ENCODE results near the gene ATP13A3.

ATP13A3 gene

DNA sequence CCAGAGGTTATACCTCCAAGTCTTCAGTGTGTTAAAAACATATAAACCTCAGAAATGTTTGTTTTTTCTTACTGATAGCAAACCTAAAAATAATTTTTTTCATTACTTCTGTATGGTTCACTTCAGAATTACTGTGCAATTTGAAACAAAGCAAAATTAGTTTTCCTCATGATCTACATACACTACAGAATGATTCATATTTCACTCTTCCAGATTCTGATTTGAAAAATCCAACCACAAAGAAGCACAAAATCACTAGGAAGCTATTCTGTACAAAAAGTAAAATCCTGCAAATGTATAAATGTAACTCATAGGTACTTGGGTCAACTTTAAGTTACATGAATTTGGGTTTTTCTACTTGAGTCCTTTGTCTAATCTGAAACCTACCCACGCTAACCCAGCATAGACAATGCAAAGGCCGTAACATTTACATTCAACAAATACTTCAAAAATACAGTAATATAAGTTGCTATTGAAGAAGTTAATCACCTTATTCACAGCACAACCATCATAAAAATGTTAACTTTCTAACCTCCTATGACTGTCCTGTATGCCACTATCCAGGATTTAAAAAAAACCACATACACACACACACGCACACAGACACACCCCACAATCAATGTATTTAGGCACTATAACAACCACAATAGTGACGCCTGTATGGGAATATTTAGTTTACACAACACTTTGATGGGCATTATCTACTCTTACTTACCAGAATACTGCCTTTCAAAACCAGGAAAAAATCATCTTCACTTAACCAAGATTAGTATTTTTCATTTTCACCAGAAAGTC lies 11.5 kb downstream of the ATP13A3 start:
- DNase-seq: no peak

DNA sequence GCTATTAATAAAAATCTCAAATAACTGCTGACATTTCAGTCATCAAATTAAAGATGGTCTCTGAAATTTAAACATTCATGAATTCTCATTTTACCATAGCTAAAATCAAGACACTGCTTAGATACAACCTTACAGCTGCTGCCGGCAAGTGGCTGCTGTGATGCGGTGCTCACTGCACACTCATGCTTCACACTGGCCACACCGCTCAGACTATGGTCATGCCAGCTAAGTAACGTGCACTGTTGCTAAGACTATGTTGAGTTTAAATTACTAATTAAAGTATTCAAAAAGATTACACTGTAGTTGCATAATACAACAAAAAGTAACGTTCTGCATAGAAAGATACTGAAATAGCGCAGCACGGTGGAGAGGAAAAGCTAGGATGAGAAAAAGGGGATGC lies 12.1 kb downstream of the ATP13A3 start:
- no peak for DNase-seq

GRCh38 chr3:194472290-194472920 lies 14.4 kb downstream of the ATP13A3 start:
- no peak for DNase-seq

DNA sequence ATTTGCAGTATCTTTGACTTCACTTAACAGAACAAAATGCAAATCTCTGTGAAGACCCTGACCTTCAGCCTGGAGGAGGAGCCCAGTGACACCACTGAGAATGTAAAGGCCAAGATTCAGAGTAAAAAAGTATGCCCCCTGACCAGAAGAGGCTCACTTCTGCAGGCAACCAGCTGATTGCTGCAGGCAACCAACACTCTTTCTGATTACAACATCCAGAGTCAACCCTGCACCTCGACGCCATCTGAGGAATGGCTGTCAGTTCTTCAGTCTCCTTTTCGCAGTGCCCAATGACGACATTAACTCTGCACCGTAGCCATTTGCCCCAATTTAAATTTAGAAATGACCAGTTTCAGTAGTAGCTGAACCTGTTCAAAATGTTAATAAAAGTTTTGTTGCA lies 14.9 kb downstream of the ATP13A3 start:
- no peak for DNase-seq

GRCh38 chr3:194470615-194471014 lies 16.2 kb downstream of the ATP13A3 start:
- DNase-seq: no peak

GRCh38 chr3:194469977-194470376 lies 16.8 kb downstream of the ATP13A3 start:
- DNase-seq: no peak

- no peak for DNase-seq
Measured at GRCh38 chr3:194468086-194468485, 18.7 kb downstream of the ATP13A3 start.

DNA sequence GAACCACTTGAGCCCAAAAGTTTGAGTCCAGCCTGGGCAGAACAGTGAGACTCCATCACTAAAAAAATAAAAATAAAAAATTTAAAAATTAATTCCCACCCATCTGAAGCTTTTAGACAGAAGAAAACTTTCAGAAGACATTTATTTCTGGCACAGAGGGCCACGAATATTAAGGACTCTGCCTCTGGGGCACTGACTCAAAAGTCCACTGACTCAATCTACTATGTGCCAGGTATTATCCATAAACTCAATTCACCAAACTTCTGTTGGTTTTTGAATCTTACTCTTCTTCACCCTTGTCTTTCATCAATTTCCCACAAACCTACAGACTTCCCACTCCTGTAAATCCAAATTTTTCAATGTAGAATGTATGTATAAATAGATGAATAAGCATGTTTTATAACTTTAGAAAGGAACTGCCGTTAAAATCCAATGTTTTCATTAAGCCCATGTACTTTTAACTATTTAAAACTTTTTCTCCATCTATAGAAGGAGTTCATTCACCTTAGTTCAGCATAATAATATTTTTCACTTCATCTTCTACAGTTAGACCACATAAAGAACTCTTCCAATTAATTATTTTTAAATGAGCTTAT lies 19.9 kb downstream of the ATP13A3 start:
- DNase-seq: no peak

DNA sequence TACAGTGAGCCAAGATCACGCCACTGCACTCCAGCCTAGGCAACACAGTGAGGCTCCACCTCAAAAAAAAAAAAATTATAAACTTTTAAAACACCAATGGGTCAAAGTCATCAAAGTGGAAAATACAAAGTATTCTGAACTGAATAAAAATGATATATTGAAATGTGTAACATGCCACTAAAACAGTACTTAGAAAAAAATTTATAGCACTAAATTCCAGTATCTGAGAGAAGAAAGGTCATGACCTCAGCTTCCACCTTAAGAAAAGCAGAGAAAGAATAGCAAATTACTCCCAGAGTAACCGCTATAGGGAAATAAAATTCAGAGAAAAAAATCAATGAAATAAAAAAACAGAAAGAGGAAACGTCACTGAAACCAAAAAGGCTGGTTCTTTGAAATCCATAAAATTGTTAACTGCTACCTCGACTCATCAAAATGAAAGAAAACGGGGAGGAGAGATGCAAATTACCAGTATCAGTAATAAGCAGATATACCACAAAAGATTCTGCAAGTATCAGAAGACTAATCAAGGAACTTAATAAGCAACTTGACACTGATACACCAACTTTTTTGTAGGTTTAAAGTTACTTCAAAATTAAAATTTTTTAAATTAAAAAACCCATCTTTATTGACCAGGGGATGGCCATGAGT lies 20.8 kb downstream of the ATP13A3 start:
- no peak for DNase-seq

- no peak for DNase-seq
Measured at GRCh38 chr3:194465246-194465645, 21.6 kb downstream of the ATP13A3 start.

DNA sequence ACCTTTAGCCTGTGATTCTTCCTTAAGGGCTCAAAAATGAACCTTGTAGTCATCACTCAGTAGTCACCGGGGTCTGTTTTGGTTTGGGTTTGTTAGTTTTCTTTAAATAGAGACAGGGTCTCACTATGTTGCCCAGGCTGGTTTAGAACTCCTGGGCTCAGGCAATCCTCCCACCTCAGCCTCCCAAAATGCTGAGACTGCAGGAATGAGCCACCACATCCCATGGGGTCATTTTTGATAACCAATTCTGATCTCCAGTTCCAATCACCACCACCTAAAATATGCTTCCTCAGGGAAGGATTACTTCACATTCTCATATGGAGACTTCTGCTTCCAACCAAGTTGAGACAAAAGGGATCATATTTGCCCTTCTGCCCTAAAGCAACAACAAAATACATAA lies 22.1 kb downstream of the ATP13A3 start:
- no peak for DNase-seq

- no peak for DNase-seq
Measured at GRCh38 chr3:194462936-194463335, 23.9 kb downstream of the ATP13A3 start.

GRCh38 chr3:194460566-194460965 lies 26.2 kb downstream of the ATP13A3 start:
- no peak for DNase-seq

DNA sequence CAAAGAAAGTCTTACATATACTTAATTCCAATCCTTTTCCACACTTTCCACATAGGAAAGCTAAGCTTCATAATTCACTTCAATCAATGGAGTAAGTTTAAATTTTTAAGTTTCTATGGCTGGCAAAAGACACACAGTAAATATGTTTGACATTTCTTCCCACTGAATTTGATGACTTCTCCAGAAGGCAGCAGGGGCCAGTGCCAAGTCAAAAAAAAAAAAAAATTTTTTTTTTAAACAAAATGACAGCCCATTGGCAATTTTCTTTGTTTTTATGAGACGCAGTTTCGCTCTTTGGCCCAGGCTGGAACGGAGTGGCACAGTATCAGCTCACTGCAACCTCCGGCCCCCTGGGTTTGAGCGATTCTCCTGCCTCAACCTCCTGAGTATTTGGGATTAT lies 28.7 kb downstream of the ATP13A3 start:
- DNase-seq: no peak

DNA sequence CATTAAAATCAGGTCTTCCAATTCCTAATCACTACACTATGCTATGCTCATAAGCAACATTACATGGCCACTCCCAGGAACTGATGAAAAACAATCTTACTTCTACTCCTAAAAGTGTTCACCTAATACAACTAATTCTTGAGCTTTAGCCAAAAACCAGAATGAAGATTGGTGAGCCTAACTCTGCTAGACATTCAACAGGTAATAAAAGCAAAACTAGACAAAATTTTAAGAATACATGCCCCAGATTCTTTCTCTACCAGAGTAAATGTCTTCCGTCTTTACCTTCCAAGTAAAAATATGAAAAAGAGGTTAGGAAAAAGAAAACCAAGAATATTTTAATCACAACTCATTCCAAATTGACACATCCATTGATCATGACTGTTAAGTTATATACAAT lies 31.3 kb downstream of the ATP13A3 start:
- no peak for DNase-seq

DNA sequence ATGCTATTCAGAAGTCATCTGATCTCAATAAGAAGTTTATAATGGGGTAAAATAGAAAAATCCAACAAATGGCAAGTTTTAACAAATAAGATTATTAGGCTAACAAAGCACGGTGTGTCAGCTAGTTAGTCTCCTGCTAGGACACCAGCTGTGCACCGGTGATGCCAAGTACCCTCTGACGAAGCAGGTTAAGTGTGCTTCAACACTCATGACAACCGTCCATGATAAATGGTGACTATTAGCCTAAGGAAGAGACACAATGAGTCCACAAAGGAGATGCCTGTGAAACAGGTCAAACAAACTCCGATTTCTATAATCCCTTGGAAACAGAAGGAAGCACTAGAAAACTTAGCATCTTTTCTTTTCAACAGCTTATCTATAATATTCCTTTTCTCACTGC lies 36.5 kb downstream of the ATP13A3 start:
- no peak for DNase-seq

DNA sequence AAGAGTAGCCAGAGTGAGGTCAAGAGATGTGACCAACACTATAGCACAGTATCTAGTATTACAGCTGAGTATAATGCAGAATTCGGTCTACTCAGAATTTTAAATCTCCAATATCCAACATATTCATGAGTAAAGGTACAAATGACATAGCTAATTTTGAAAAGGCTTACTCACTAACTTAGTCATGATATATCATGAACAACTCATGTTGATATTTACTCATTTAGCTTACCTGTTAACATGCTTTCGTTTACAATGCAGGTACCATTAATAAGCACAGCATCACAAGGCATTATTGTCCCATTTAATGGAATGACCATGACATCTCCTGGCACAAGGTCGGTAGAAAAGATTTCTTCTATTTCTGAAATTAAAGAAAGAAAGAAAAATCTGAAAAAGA lies 36.9 kb downstream of the ATP13A3 start:
- no peak for DNase-seq

- no peak for DNase-seq
Measured at GRCh38 chr3:194447657-194448056, 39.1 kb downstream of the ATP13A3 start.

DNA sequence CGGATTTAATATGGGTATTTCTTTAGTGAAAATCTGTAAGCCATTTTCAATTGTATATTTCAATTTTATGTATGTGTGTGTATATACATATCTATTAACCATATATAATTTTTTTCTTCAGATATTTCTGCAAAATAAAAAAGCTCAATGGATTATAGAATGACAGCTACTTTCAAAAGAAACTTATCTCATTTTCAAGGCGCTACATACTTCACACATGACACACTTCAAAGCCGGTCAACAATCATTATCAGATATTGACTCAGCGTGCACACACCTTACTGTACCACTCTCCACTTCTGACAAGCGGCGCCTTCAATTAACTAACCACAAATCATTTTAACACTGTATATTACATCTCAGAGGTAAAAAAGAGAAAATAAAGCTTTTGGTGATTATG lies 39.6 kb downstream of the ATP13A3 start:
- DNase-seq: no peak

DNA sequence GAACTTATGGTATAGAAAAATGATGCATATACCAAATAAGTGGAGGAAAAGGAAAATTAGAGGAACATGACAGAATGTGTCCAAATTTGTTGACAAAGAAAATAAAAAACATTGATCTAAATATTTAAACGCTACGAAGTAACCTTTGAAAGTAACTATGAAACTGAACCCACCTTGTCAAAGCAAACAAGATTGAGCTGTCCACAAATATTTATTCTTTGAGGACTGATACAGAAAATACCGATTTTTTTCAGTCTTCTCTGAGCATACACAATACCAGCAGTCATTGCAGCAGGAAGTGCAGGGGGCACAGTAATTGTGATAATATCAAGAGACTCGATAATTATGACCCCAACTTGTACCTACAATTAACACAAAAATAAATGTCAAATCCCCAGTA lies 40.0 kb downstream of the ATP13A3 start:
- no peak for DNase-seq

DNA sequence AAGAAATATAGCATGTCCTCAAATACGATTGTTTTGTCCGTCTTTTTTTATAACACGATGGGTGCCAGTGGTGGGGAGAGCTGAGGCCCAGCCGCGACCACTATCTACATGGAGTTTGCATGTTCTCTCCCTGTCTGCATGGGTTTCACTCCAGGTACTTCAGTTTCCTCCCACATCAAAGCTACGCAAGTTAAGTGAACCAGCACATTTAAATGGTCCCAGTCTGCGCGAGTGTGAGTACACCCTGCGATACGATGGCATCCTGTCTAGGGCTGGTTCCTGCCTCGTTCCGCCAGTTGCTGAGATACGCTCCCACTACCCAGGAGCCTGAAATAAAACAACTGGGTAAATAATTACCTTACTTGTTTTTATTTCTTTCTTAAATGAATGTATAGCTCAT lies 40.6 kb downstream of the ATP13A3 start:
- DNase-seq: no peak

DNA sequence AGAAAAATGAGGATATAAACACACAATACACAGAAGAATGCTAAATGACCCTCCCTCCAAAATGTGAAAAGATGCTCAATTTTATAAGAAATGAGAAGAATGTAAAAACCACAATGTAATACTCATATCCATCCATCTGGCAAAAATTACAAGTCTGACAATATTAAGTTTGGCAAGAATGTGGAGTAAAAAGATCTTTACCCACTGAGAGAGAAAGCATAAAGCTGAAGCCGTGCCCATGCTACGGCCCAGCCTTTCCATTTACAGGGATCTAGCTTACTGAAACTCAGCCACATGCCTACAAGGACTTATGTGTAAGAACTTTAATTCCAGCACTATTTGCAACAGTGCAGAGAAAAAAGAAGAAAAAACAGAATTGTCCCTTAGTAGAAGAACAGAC lies 42.9 kb downstream of the ATP13A3 start:
- no peak for DNase-seq

DNA sequence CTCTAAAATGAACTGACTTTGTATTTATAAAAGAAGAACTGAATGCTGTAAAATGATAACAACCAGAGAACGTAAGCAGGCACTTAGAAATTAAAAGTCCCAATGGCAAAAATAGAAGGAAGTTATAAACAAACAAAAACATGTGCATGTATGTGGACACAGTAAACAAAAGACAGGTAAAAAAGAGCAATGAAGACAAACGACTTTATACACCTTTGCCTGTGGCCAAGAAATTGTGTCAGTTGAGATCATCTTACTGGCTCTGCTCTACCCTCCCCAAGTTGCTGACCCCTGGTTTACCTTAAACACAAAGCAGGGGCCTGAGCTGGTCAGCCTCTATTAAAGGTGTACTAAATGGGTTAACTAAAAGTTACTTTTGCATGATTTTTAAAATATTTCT lies 46.0 kb downstream of the ATP13A3 start:
- DNase-seq: no peak

All from NK-92 treated with Interleukin-12 subunit alpha and Interleukin-12 subunit beta, amount 100 ng/mL, for 24 hours (cell line).